GM23338 (cell line): ENCODE data around the gene TPGS2. TPM values are rescaled to one million over a fixed set of nuclear protein-coding genes. Genes with fewer than 3 reads are reported as not detected.

Experiments used
- ATAC-seq: fragments of 200-7000 bp; cut with Tn5 transposase; 3 replicates; pipeline ENCODE4 v1.9.1; 2020
- DNase-seq: peaks from one replicate; pipeline ENCODE4 v3.0.0-alpha.2; 2015; ENCODE audit warnings: low spot score
- H2AFZ ChIP-seq: fragments of 200-600 bp; sonication (generic); 2 replicates; pipeline ENCODE4 v1.8.0; 2016; ENCODE audit warnings: antibody characterized with exemption, mild to moderate bottlenecking, moderate library complexity
- H3F3A ChIP-seq: fragments of 200-600 bp; sonication (generic); replicated peaks from 2 replicates; pipeline ENCODE4 v1.8.0; 2017; ENCODE audit warnings: antibody characterized with exemption, mixed run types, low read depth
- H3K27ac ChIP-seq: fragments of 200-600 bp; sonication (generic); 2 replicates; pipeline ENCODE4 v1.6.1; 2016; ENCODE audit warnings: low read depth
- H3K27me3 ChIP-seq: fragments of 200-600 bp; sonication (generic); 2 replicates; pipeline ENCODE4 v1.8.0; 2016; ENCODE audit warnings: mild to moderate bottlenecking, mixed run types, moderate library complexity; ENCODE audit not compliant: insufficient read depth
- H3K36me3 ChIP-seq: fragments of 200-600 bp; sonication (generic); 2 replicates; pipeline ENCODE4 v1.8.0; 2016; ENCODE audit warnings: mild to moderate bottlenecking; ENCODE audit not compliant: insufficient read depth
- H3K4me1 ChIP-seq: fragments of 200-600 bp; sonication (generic); 2 replicates; pipeline ENCODE4 v1.8.0; 2016; ENCODE audit warnings: mild to moderate bottlenecking, moderate library complexity; ENCODE audit not compliant: insufficient read depth
- H3K4me2 ChIP-seq: fragments of 200-600 bp; sonication (generic); 2 replicates; pipeline ENCODE4 v1.7.1; 2017; ENCODE audit warnings: mixed run types
- H3K4me3 ChIP-seq: fragments of 200-600 bp; sonication (generic); 2 replicates; pipeline ENCODE4 v1.6.1; 2016; ENCODE audit warnings: mixed run types
- H3K79me2 ChIP-seq: fragments of 200-600 bp; sonication (generic); replicated peaks from 2 replicates; pipeline ENCODE4 v1.8.0; 2017; ENCODE audit warnings: mild to moderate bottlenecking; ENCODE audit not compliant: insufficient read depth
- H3K9me2 ChIP-seq: fragments of 200-600 bp; sonication (generic); 2 replicates; pipeline ENCODE4 v1.8.0; 2017; ENCODE audit not compliant: insufficient read depth
- H4K20me1 ChIP-seq: fragments of 200-600 bp; sonication (generic); replicated peaks from 2 replicates; pipeline ENCODE4 v1.8.0; 2017; ENCODE audit warnings: mild to moderate bottlenecking; ENCODE audit not compliant: insufficient read depth
- H3K27ac Mint-ChIP-seq: 2 replicates; pipeline ENCODE4 v1.8.0; 2020; ENCODE audit warnings: inconsistent platforms, mild to moderate bottlenecking, moderate library complexity, mixed read lengths
- H3K27me3 Mint-ChIP-seq: 3 replicates; pipeline ENCODE4 v1.8.0; 2022; ENCODE audit warnings: low read depth, mild to moderate bottlenecking, moderate library complexity, mixed read lengths, inconsistent platforms; ENCODE audit not compliant: insufficient read depth, poor library complexity
- H3K36me3 Mint-ChIP-seq: 3 replicates; pipeline ENCODE4 v1.8.0; 2021; ENCODE audit warnings: low read depth, mild to moderate bottlenecking, inconsistent platforms, moderate library complexity, mixed read lengths
- H3K4me1 Mint-ChIP-seq: 3 replicates; pipeline ENCODE4 v1.8.0; 2020; ENCODE audit warnings: mild to moderate bottlenecking, inconsistent platforms, mixed read lengths
- H3K4me3 Mint-ChIP-seq: 3 replicates; pipeline ENCODE4 v1.8.0; 2021; ENCODE audit warnings: moderate library complexity, mild to moderate bottlenecking, inconsistent platforms, mixed read lengths
- H3K9me3 Mint-ChIP-seq: 3 replicates; pipeline ENCODE4 v1.8.0; 2020; ENCODE audit warnings: moderate library complexity, mild to moderate bottlenecking, inconsistent platforms, mixed read lengths
- CREB1 ChIP-seq: fragments of 250-450 bp; sonication (Bioruptor Pico); IDR thresholded peaks from 2 replicates; pipeline ENCODE4 v1.5.0; 2020; ENCODE audit warnings: low read depth, mild to moderate bottlenecking, moderate library complexity
- ETS1 ChIP-seq: IDR thresholded peaks from 2 replicates; pipeline ENCODE4 v1.6.1; 2016; ENCODE audit warnings: antibody characterized with exemption
- EZH2 ChIP-seq: fragments of 200-600 bp; sonication (generic); IDR thresholded peaks from one replicate; pipeline ENCODE4 v1.8.0; 2017; ENCODE audit warnings: antibody characterized with exemption, mild to moderate bottlenecking, low read depth; ENCODE audit not compliant: unreplicated experiment
- EZH2phosphoT487 ChIP-seq: fragments of 200-600 bp; sonication (generic); IDR thresholded peaks from one replicate; pipeline ENCODE4 v1.8.1; 2018; ENCODE audit warnings: antibody characterized with exemption; ENCODE audit not compliant: unreplicated experiment
- NANOG ChIP-seq: IDR thresholded peaks from 2 replicates; pipeline ENCODE4 v1.6.1; 2016; ENCODE audit warnings: antibody characterized with exemption, borderline replicate concordance
- REST ChIP-seq: IDR thresholded peaks from one replicate; pipeline ENCODE4 v1.6.1; 2018; ENCODE audit warnings: antibody characterized with exemption; ENCODE audit not compliant: unreplicated experiment
- STAT1 ChIP-seq: IDR thresholded peaks from one replicate; pipeline ENCODE4 v1.6.1; 2016; ENCODE audit warnings: antibody characterized with exemption; ENCODE audit not compliant: unreplicated experiment
- ZNF331 ChIP-seq: fragments of 250-450 bp; sonication (Bioruptor Pico); IDR thresholded peaks from 2 replicates; pipeline ENCODE4 v1.5.0; 2020; ENCODE audit warnings: low read depth, mild to moderate bottlenecking, moderate library complexity
- ZNF462 ChIP-seq: fragments of 250-450 bp; sonication (Bioruptor Pico); IDR thresholded peaks from 2 replicates; pipeline ENCODE4 v1.5.0; 2020; ENCODE audit warnings: mild to moderate bottlenecking, moderate library complexity
- polyA plus RNA-seq: library from polyadenylated mRNA; unstranded; fragments of >200 nt; fragmentation: Nextera tagmentation; extraction: Ambion mirVana; gene quantifications from 2 replicates; pipeline ENCODE4 v1.2.1, GENCODE V29; 2016
- total RNA-seq: library from RNA; depleted of rRNA; stranded (reverse); fragments of >200 nt; shearing (Covaris generic); gene quantifications from 2 replicates; pipeline ENCODE4 v1.2.3, GENCODE V29; 2014

The TPGS2 gene
- total and polyA plus RNA-seq, 2 experiments from 2014 or later: 136 to 167 TPM

DNA sequence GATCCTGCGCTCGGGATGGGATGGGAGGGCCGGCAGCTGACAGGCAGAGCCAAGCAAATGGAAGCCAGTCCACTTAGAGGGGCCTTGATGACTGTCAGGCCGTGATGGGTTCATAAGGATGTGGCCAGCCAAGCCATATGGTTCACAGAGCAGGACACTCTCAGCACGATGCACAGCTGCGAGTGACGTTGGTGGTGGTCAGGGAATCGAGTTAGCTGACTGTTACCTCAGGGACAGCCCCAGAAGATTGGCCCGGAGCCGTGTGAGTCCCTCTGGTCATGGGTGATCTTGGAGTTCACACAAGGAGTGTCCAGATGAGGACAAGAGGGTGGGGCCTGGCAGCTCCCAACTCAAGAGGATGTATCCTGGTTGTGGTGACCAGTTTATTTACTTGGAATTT, 70.2 kb downstream of the TPGS2 start:
- H3K4me1 Mint-ChIP-seq: no peaks in the 10 kb centered on the region; the same call in 1 of the 3 replicates
- DNase-seq (no peak), ATAC-seq (no peak)
- no peaks in the 10 kb centered on the region for H3K79me2 ChIP-seq
- H3F3A ChIP-seq: peaks cover under 1% of the 10 kb centered on the region; the same call in 1 of the 2 replicates
- peaks cover 8% of the 10 kb centered on the region for H3K36me3 Mint-ChIP-seq
- no peak overlapping the region for H3K4me3 Mint-ChIP-seq
- 0 out of 2 replicates have a peak, but pooled peaks cover 4% of the 10 kb centered on the region for H3K4me1 ChIP-seq
- no peaks in the 10 kb centered on the region for H3K36me3 ChIP-seq
- H2AFZ ChIP-seq: no peak overlapping the region
- no peak overlapping the region for H3K27ac ChIP-seq
- no peak overlapping the region for H3K4me2 ChIP-seq
- no peaks in the 10 kb centered on the region for H3K9me2 ChIP-seq
- TF ChIP-seq NANOG (no peak), ETS1 (no peak), CREB1 (CRISPR knock-in tag) (no peak)
- H3K27ac Mint-ChIP-seq: no peak overlapping the region
- H3K27me3 Mint-ChIP-seq: no peaks in the 10 kb centered on the region
- H4K20me1 ChIP-seq: no peaks in the 10 kb centered on the region
- no peak overlapping the region for H3K4me3 ChIP-seq
- peaks cover 2% of the 10 kb centered on the region; the same call in 1 of the 3 replicates for H3K9me3 Mint-ChIP-seq
- H3K27me3 ChIP-seq: no peaks in the 10 kb centered on the region

DNA sequence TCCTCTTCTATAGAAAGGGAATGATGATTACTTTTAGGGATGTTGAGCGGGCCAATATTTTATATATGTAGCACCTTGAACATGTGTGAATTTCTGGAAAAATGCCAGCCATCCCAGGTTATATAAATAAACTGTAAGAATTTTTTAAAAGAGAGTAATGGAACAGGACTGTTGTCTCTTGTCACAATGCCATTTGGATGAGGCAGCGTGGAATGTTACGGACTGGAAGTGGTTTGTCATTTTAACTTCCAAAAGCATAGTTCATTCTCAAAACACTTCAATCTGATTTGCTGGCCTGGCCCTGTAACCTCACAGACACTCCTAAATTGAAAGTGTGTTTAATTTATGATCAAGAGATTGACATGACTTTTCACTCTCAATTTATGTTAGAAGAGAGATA, 70.8 kb downstream of the TPGS2 start:
- no peak overlapping the region for H3K4me3 ChIP-seq
- H4K20me1 ChIP-seq: no peaks in the 10 kb centered on the region
- no peaks in the 10 kb centered on the region for H3K36me3 ChIP-seq
- no peak for DNase-seq
- H3K27ac Mint-ChIP-seq: no peak overlapping the region
- no peak overlapping the region for H3K4me3 Mint-ChIP-seq
- no peak overlapping the region for H3K4me2 ChIP-seq
- H3K4me1 Mint-ChIP-seq: no peaks in the 10 kb centered on the region; the same call in 1 of the 3 replicates
- no peaks in the 10 kb centered on the region for H3K9me2 ChIP-seq
- ATAC-seq: no peak
- H3K4me1 ChIP-seq: 0 out of 2 replicates have a peak, but pooled peaks cover 4% of the 10 kb centered on the region
- H3K9me3 Mint-ChIP-seq: peaks cover 2% of the 10 kb centered on the region; the same call in 1 of the 3 replicates
- no peaks in the 10 kb centered on the region for H3K79me2 ChIP-seq
- H3K27ac ChIP-seq: no peak overlapping the region
- H3K27me3 Mint-ChIP-seq: no peaks in the 10 kb centered on the region
- H3K36me3 Mint-ChIP-seq: peaks cover 8% of the 10 kb centered on the region
- H2AFZ ChIP-seq: no peak overlapping the region
- H3K27me3 ChIP-seq: no peaks in the 10 kb centered on the region
- no peaks in the 10 kb centered on the region for H3F3A ChIP-seq
- TF ChIP-seq REST (no peak), NANOG (no peak), EZH2 (no peak), ZNF331 (CRISPR knock-in tag) (no peak), CREB1 (CRISPR knock-in tag) (no peak), EZH2phosphoT487 (no peak), ZNF462 (CRISPR knock-in tag) (no peak), STAT1 (no peak)
